Ovary (tissue), 9 donors: ENCODE measurements around the gene PADI4. TPM values are rescaled to one million over a fixed set of nuclear protein-coding genes. Genes with fewer than 3 reads are reported as not detected.

Source experiments
- DNase-seq, 5 donors: peaks; one replicate each; pipeline ENCODE4 v3.0.0-alpha.2; 2019 to 2020
- H3K27ac ChIP-seq, 2 donors: fragments of 200-600 bp; one replicate each; pipeline versions ENCODE4 v1.5.1 to v1.8.0; 2019 to 2022
- H3K27me3 ChIP-seq: fragments of 200-600 bp; one replicate; pipeline ENCODE4 v1.8.0; 2022
- H3K36me3 ChIP-seq: fragments of 200-600 bp; sonication (generic); one replicate; pipeline ENCODE4 v1.5.1; 2019
- H3K4me1 ChIP-seq: one replicate; pipeline ENCODE4 v1.8.1; 2013; ENCODE audit warnings: mild to moderate bottlenecking, moderate library complexity; ENCODE audit not compliant: insufficient read depth
- H3K4me3 ChIP-seq: fragments of 200-600 bp; sonication (generic); one replicate; pipeline ENCODE4 v1.5.1; 2017
- H3K9me3 ChIP-seq, 2 donors: fragments of 200-600 bp in 1 of 2; sonication (generic) in 1 of 2; one replicate each; pipeline versions ENCODE4 v1.5.1 to v1.8.1; 2013 to 2019; ENCODE audit warnings: mild to moderate bottlenecking in 1 of 2, moderate library complexity in 1 of 2
- EP300 ChIP-seq: sonication (generic); formaldehyde crosslinking; IDR thresholded peaks from one replicate; pipeline ENCODE4 v1.6.1; 2017; ENCODE audit warnings: antibody characterized with exemption
- POLR2A ChIP-seq: fragments of 450-650 bp; IDR thresholded peaks from one replicate; pipeline ENCODE4 v1.6.1; 2017; ENCODE audit warnings: antibody characterized with exemption, mild to moderate bottlenecking, moderate library complexity
- WGBS, 3 donors: extraction: QIAGEN DNeasy Blood & Tissue Kit in 1 of 3; methylation state at CpG; one replicate each; pipeline versions ENCODE4 v1.1.5 to v1.1.7; 2013 to 2017; 5-methylcytosine and 5-hydroxymethylcytosine counted together
- intact Hi-C, 4 donors: fragments of 100-400 bp; cut with DNase I; formaldehyde crosslinking; loops; one replicate each; pipeline versions ENCODE4 v1.11.0 to v1.15.1; 2022 to 2023
- polyA plus RNA-seq, 2 donors: library from polyadenylated mRNA; stranded (reverse); fragments of 200-250 nt in 1 of 2; fragments of 350-450 nt in 1 of 2; fragmentation: Illumina TruSeq in 1 of 2; extraction: RNeasy Lipid Tissue Mini Kit (QIAGEN cat#74804) in 1 of 2; gene quantifications; one replicate each; pipeline ENCODE4 v1.2.3, GENCODE V29; 2013 to 2014
- total RNA-seq, 7 donors: library from RNA; depleted of rRNA in 2 of 7; stranded (reverse); fragments of >200 nt in 2 of 7; fragmentation: NEBNext Ultra II Directional in 3 of 7; extraction: Animal tissue kit (Norgen Biotek cat#: 25700) in 3 of 7; gene quantifications; one replicate each; pipeline versions ENCODE4 v1.1.0 to v1.2.4, GENCODE V29; 2016 to 2023
- TF ChIP-seq, protein P1 (sequence below), 3 donors: fragments of 450-650 bp in 2 of 3; fragments of 200-600 bp in 1 of 3; IDR thresholded peaks; one replicate each; pipeline versions ENCODE4 v1.5.1 to v1.8.0; 2016 to 2022; ENCODE audit warnings: antibody characterized with exemption in 3 of 3, mild to moderate bottlenecking in 1 of 3
- donor health status: DM: no; HTN: no; CAD: no; lungs with moderate emphysema.
- donor health status: DM: no; HTN: no; CAD: no.
- donor health status: Bipolar disorder and iron deficiency.
- donor health status: DM: yes; HTN: yes; CAD: no.
- donor health status: DM: no; HTN: no; CAD: no.
- donor health status: DM: yes; HTN: yes; CAD: no.

Gene PADI4
- total and polyA plus RNA-seq, 9 donors, result 0.10 to 1.8 (median 0.25) TPM; not detected in 3

DNA sequence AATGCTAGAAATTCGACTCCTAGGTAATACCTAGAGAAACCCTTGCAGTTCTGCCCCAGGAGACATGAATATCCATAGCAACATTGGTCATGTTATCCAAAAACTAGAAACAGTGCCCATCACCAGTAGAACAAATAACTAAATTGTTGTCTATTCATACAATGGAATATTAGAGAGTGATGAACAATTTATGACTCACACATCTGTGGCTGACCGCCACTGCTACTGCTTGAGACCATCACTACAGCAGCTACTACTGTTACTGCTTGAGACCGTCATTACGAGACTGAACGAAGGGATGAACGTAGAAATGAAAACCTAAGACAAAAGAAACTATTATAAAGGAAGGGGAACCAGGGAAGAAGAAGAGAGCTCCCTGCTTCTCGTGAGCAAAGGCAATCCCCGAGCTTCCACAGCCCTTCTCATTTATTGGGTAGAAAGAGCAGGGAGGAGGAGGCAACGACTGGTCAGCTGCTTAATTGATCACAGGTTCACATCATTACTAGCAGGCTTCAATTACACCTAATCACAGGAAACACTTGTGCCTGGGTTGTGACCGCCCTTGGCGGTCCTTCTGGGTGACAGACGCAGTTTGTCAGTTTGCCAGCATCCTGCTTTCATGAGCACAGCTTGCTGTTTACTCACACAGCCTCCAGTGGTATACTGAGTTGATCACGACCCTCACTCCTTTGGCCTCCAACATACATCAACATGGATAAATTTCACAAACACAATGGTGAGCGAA lies 14.1 kb upstream of the PADI4 start:
- 55 to 62% (median 58%) methylated on average over 14 of the region's 14 CpGs for WGBS, 3 donors
- H3K27ac ChIP-seq, result no peak overlapping the region
- no peaks in the 10 kb centered on the region for H3K27me3 ChIP-seq
- no peak overlapping the region for H3K4me3 ChIP-seq
- no peaks in the 10 kb centered on the region for H3K36me3 ChIP-seq
- no peaks in the 10 kb centered on the region for H3K9me3 ChIP-seq
- DNase-seq, result no peak
- TF ChIP-seq EP300 (no peak), POLR2A (no peak)
- TF ChIP-seq, protein P1, sequence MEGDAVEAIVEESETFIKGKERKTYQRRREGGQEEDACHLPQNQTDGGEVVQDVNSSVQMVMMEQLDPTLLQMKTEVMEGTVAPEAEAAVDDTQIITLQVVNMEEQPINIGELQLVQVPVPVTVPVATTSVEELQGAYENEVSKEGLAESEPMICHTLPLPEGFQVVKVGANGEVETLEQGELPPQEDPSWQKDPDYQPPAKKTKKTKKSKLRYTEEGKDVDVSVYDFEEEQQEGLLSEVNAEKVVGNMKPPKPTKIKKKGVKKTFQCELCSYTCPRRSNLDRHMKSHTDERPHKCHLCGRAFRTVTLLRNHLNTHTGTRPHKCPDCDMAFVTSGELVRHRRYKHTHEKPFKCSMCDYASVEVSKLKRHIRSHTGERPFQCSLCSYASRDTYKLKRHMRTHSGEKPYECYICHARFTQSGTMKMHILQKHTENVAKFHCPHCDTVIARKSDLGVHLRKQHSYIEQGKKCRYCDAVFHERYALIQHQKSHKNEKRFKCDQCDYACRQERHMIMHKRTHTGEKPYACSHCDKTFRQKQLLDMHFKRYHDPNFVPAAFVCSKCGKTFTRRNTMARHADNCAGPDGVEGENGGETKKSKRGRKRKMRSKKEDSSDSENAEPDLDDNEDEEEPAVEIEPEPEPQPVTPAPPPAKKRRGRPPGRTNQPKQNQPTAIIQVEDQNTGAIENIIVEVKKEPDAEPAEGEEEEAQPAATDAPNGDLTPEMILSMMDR (IDR thresholded peaks at IDR 0.05), result no peak
- no peaks in the 10 kb centered on the region for H3K4me1 ChIP-seq
- intact Hi-C loops, result no loop called here

DNA sequence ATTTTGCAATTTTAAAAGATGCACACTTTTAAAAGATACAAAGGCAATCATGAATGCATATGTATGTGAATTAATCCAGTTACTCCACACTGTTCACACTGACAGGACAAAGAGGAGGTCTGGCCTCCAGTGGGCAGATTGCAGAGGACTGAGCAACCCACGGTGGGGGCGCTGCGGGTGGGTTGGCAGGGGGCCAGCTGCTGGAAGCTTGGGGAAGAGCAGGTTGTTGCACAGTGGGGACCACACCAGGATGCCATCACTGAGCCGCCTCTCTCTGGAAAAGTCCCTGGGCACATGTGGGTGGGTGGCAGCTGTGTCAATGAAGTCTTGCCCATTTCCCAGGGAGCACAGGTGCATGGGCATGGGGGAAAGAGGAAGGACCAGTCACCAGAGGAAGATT lies 12.7 kb upstream of the PADI4 start:
- TF ChIP-seq, protein P1 (IDR thresholded peaks at IDR 0.05), result no peak
- TF ChIP-seq EP300 (no peak), POLR2A (no peak)
- Histone ChIP-seq H3K4me3 (no peak overlapping the region), H3K27me3 (no peaks in the 10 kb centered on the region), H3K4me1 (no peaks in the 10 kb centered on the region), H3K9me3 (no peaks in the 10 kb centered on the region), H3K27ac (no peak overlapping the region), H3K36me3 (no peaks in the 10 kb centered on the region)
- DNase-seq, result no peak
- WGBS, 3 donors, result 53 to 57% (median 54%) methylated on average over 4 of the region's 4 CpGs
- intact Hi-C loops, result no loop called here

DNA sequence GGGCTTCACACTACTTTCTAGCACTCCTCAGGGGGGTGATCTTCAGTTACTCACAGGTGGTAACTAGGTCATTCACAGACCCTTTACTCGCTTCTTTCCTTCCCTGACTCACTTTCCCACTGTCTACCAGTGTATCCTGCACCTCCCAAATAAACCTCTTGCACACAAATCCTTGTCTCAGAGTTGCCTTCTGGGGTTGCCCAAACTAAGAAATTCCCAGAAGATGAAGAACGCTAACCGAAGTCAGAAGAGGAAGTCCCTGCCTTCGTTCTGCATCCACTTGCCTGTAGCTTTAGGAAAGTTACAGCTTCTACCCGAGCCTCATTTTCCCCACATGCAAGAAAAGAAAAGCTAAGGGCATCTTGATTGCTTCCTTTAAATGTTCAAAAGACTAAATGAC lies 11.9 kb upstream of the PADI4 start:
- intact Hi-C loops, result no loop called here
- WGBS, 3 donors, result 82 to 95% (median 94%) methylated on average over 5 of the region's 5 CpGs

DNA sequence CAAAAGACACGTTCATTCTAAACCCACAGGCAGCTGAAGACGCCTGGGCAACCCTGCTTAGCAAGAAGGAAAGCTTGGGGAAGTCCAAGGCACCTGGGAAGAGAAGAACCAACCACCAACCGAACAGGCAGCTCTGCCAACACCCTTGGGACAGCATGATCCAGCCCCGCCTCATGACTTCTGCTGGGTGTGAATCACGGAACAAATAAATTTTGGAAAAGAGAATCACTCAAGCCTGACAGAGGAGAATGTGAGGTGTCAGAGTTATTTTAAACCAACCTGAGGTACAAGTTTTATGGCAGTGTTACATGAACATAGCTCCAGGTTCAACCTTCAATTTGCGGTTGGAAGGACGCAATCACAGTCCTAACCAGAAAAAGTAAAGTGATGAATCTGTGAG lies 10.0 kb upstream of the PADI4 start:
- H3K27ac ChIP-seq, result no peak overlapping the region
- no peak for TF ChIP-seq POLR2A
- TF ChIP-seq, protein P1 (IDR thresholded peaks at IDR 0.05), result no peak
- no peak for TF ChIP-seq EP300
- 86 to 97% (median 87%) methylated on average over 7 of the region's 7 CpGs for WGBS, 3 donors
- intact Hi-C loops, result no loop called here
- H3K4me1 ChIP-seq, result no peaks in the 10 kb centered on the region
- H3K4me3 ChIP-seq, result no peak overlapping the region
- H3K36me3 ChIP-seq, result no peaks in the 10 kb centered on the region
- no peaks in the 10 kb centered on the region for H3K27me3 ChIP-seq
- no peak for DNase-seq
- H3K9me3 ChIP-seq, result no peaks in the 10 kb centered on the region

More for the DNA sequence above, 11.9 kb upstream of the PADI4 start:
- H3K27ac ChIP-seq, result no peak overlapping the region
- H3K27me3 ChIP-seq, result no peaks in the 10 kb centered on the region
- no peaks in the 10 kb centered on the region for H3K36me3 ChIP-seq
- TF ChIP-seq, protein P1 (IDR thresholded peaks at IDR 0.05), result no peak
- TF ChIP-seq POLR2A (no peak), EP300 (no peak)
- no peaks in the 10 kb centered on the region for H3K4me1 ChIP-seq
- H3K9me3 ChIP-seq, result no peaks in the 10 kb centered on the region
- DNase-seq, result no peak
- no peak overlapping the region for H3K4me3 ChIP-seq
